Adrenal gland (tissue), 5 donors: Measurements from ENCODE around the gene PAQR6.

Experiments
- POLR2A ChIP-seq, 2 donors: fragments of 450-650 bp; IDR thresholded peaks; one replicate each; pipeline ENCODE4 v1.6.1; 2017; ENCODE audit warnings: antibody characterized with exemption in 2 of 2, mild to moderate bottlenecking in 2 of 2, moderate library complexity in 1 of 2
- TF ChIP-seq, protein P1 (sequence below), 6 experiments: fragments of 450-650 bp in 4 of 6; fragments of 200-600 bp in 2 of 6; sonication (generic) in 1 of 6; IDR thresholded peaks; 1 replicate in 5 of 6; 2 replicates in 1 of 6; pipeline versions ENCODE4 v1.5.1 to v1.8.0; 2016 to 2021; ENCODE audit warnings: antibody characterized with exemption in 6 of 6, mild to moderate bottlenecking in 2 of 6, moderate library complexity in 1 of 6
- donor health status: DM: no; HTN: no; CAD: no.

GRCh38 chr1:156248323-156248683 lies 447 bp upstream of the PAQR6 start:
- TF ChIP-seq POLR2A (IDR thresholded peaks at IDR 0.05): no peak
- TF ChIP-seq, protein P1, sequence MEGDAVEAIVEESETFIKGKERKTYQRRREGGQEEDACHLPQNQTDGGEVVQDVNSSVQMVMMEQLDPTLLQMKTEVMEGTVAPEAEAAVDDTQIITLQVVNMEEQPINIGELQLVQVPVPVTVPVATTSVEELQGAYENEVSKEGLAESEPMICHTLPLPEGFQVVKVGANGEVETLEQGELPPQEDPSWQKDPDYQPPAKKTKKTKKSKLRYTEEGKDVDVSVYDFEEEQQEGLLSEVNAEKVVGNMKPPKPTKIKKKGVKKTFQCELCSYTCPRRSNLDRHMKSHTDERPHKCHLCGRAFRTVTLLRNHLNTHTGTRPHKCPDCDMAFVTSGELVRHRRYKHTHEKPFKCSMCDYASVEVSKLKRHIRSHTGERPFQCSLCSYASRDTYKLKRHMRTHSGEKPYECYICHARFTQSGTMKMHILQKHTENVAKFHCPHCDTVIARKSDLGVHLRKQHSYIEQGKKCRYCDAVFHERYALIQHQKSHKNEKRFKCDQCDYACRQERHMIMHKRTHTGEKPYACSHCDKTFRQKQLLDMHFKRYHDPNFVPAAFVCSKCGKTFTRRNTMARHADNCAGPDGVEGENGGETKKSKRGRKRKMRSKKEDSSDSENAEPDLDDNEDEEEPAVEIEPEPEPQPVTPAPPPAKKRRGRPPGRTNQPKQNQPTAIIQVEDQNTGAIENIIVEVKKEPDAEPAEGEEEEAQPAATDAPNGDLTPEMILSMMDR (IDR thresholded peaks at IDR 0.05): no peak
